ENCODE results near the gene UNKL.

UNKL gene

DNA sequence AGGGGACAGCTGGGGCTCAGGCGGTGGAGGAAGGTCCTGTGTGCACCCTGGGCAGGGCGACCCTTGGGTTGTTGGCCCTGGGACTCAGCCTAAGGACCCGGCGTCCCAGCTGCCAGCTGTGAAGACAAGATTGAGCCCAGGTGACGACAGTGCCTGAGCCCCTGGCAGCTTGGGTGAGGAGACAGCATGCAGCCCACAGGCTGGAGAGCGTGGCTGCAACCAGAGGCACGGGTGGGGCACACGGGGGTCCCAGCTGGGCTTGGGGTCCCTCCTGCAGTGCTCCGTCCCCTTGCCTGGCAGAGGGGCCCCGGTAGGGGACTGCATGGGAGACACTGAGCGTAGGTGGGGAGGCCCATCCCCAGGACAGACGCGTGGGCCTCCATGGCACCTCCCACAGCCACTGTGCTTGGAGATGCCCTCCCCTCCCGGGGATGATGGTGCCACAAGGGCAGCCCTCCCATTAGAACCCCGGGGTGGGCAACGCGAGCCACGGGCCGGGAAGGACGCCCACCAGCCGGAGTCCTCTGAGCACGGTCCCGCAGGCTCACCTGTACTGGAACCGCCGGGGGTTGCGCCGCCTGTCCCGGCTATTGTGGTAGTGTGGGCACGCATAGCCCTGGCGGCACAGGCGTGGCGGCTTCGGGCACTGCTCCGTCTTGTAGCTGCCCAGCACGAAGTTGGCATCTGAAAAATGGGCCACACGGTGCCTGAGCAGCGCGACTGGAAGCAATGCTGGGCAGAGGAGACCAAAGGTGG, 15.5 kb downstream of the UNKL start:
- no peak for DNase-seq

- DNase-seq, result no peak
Measured at GRCh38 chr16:1398351-1398750, 16.2 kb downstream of the UNKL start.

DNA sequence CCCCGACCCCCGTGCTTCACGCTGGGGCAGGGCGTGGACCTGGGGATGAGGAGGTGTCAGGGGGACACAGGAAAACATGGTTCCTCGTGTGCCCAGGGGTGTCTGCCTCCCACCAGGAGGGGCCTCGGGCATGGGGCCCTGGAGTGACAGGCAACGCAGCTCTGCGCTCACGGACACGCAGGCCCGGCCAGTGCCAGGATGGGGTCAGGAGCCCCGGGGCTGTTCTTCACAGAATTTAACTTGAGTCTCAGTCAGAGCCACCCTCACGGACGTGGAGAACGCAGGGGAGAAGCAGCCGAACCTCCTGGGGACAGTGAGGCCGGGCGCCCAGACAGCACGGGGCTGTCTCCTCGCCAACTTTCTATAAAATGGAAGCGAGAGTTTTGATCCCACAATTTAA, 16.7 kb downstream of the UNKL start:
- no peak for DNase-seq

- no peak for DNase-seq
Measured at GRCh38 chr16:1395444-1396031, 19.0 kb downstream of the UNKL start.

- DNase-seq, result no peak
Measured at GRCh38 chr16:1394367-1394951, 20.0 kb downstream of the UNKL start.

DNA sequence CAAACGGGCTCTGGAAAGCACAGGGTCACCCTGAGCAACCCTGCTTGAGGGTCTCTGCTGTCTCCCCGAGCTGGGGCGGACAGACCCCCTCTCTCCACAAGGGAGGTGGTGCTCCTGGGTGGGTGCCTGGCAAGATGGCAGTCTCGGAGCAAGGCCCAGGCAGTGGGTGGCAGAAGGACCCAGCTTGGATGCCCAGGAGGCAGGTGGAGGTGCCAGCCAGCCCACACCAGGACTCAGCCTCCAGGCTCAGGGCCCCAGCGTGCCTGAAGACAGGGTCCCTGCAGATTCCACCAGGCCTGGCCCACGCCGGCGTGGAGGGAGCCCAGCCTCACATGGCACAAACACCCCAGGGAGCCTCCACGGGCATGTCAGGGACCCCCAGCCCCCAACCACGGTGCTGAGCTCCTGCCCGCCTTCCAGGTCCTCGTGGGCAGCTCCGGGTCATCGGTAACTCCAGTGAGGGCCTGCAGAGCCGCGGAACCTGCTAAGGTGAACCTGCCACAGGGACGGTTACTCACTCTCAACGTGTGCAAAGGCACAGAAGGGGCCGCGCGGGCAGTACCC, 20.8 kb downstream of the UNKL start:
- DNase-seq, result no peak

DNA sequence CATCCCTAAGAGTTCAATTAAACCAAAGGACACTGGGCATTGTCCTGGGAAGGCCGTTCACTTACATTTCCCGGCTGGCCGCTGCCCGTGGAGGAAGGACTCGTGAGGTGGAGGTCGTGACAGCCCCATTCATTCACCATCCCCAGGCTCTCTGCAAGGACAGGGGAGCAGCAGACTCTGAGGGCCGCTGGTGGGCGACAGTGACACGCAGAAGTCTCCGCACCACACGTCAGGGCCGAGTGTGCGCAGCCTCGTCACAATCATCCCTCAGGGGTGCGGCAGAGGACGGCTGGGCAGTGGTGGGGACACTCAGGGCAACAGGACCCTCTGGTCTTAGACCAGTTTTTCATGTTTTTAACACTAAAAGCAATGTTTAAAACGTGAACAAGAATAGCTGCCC, 21.7 kb downstream of the UNKL start:
- DNase-seq, result no peak

GRCh38 chr16:1390239-1390779, 24.2 kb downstream of the UNKL start:
- DNase-seq, result no peak

GRCh38 chr16:1389762-1390161, 24.7 kb downstream of the UNKL start:
- DNase-seq, result no peak

DNA sequence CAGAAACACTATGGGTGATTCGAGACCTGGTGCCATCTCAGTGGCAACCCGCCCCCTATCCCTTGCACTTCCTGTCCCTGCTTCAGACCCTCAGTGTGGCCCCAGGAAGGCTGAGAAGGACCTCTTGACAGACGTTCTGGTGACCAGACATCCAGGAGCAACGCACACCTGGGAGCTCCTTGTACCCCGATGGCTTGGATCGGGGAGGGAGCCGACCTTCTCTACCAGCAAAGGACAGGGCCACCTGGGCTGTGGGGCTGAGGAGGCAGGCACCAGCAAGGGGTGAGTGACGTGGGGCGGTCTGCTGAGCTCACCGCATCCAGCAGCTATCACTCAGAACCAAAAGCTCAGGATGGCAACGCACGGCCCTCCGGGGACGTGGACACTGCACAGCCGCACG, 27.2 kb downstream of the UNKL start:
- DNase-seq, result no peak

DNA sequence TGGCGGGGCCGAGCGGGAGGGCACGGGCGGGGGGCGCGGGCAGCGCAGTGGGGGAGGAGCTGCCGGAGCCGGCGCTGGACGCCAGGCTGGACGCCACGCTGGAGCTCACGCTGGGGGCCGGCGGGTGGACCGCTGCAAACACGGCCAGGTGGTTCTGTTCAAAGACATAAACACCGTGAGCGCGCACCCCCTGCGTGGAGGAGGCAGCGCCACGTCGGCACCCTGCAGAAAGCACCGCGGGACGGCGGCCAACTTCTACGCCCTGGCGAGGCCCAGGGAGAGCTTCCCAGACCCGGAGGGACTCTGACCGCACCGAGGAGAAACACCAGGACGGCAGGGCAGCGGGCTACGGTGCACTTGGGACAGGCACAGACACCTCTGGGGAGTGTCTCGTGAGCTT, 29.3 kb downstream of the UNKL start:
- DNase-seq, result no peak

- no peak for DNase-seq
Measured at GRCh38 chr16:1383556-1383955, 30.9 kb downstream of the UNKL start.

- no peak for DNase-seq
Measured at GRCh38 chr16:1381612-1382406, 32.7 kb downstream of the UNKL start.

GRCh38 chr16:1380195-1380594, 34.3 kb downstream of the UNKL start:
- no peak for DNase-seq

DNA sequence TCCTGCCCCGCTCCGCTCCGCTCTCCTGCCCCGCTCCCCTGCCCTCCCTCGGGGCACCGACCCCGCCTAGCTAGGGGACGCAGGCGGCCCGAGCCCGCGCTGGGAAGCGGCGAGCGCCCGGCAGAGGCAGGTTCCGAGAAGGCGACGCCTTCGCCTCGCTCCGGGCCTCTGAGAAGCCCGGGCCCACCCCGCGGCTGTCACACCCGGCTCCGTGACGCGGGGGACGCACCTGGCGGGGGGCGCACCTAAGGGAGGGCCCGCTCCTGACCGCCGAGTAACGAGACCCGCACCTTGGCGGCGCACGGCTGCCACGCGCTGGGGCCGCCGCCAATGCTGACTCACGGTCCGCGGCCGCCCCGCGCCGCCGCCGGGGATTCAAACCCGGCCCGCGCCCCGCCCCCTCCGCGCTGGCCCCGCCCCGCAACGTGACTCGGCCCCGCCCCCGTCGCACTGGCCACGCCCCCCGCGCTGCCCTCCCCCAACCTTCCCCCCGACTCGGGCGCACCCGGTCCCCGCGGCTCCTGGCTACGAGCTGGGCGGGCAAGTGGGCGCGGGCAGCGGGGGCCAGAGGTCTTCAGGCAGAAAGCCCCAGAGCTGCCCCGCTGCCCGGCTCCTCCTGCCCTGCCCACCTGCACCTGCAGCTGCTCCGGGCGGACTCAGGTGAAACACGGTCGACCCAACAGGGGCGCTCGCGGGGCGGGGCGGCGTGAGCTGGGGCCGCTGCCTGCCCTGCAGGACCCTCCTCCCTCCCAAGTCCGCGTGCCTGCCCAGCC, 35.0 kb downstream of the UNKL start:
- DNase-seq, result peak; percentile 30

DNA sequence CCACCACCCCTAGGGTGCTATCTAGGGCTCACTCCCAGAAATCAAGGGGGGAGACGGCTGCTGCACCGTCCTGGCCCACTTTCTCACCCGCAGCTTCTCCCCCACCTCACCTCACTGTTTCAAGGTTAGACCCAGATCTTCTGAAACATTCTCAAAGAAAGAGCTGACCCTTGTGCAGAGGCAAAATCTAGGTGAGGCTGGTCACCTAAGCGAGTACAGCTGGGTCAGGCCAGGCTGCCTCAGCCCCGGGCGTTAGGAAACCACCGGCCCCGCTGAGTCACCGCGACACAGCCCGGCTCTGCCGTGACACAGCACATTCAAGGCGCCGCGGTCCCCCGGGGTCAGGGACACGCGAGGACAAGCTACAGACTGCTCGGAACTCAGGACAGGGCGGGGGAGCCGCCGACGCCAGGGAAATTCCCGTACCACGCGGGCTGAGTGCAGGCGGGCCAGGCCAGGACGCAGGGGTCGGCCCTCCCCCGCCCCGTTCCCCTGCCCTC, 35.6 kb downstream of the UNKL start:
- DNase-seq, result peak; percentile 30

GRCh38 chr16:1378087-1378803, 36.3 kb downstream of the UNKL start:
- DNase-seq, result no peak

GRCh38 chr16:1377406-1378010, 37.0 kb downstream of the UNKL start:
- peak; percentile 59 for DNase-seq

DNA sequence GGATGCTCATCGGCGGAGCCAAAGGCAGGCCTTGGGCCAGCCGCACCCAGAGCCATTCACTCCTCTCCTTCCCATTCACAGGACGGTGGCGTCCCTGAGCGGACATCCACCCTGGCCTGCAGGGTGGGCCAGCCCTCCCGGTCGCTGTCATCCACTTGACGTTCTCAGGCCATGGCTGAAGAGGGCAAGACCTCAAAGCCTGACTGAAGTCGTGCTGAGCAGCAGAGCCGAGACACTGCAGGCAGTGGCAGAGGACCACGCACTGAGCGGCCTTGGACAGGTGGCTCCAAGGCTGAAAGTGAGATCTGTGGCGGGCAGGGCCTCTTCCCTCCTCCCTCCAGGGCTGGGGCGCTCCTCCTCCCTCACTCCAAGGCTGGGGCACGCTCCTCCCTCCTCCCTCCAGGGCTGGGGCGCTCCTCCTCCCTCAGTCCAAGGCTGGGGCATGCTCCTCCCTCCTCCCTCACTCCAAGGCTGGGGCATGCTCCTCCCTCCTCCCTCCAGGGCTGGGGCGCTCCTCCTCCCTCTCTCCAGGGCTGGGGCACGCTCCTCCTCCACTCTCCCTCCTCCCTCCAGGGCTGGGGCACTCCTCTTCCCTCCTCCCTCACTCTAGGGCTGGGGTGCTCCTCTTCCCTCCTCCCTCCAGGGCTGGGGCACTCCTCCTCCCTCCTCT, 38.6 kb downstream of the UNKL start:
- no peak for DNase-seq

DNA sequence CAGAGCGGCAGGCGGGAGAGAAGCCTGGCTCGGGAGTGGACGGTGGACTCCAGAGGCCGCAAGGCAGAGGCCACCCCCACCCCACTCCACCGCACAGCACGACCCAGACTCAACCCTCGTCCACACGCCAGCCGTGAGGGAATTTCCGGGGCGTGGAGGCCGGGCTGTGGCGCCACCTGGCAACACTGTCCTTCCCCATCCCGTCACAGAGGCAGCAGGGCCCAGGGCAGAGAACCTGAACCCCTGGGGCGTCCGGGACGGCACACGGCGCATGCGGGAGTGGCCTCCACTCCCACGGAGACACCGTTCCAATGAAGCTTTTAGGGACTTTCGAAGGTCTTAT, 39.2 kb downstream of the UNKL start:
- no peak for DNase-seq
